Osteocyte (in vitro differentiated cells): ENCODE results near the gene CEBPE. TPM values are rescaled to one million over a fixed set of nuclear protein-coding genes. Genes with fewer than 3 reads are reported as not detected.

Source experiments
- DNase-seq: peaks from one replicate; pipeline ENCODE4 v3.0.0; 2021; ENCODE audit warnings: mixed read lengths; ENCODE audit not compliant: unreplicated experiment; ENCODE audit errors: extremely low spot score
- H3K27ac Mint-ChIP-seq: one replicate; pipeline ENCODE4 v1.8.0; 2021; ENCODE audit warnings: mild to moderate bottlenecking, mixed read lengths; ENCODE audit not compliant: unreplicated experiment
- H3K27me3 Mint-ChIP-seq: one replicate; pipeline ENCODE4 v1.8.0; 2021; ENCODE audit warnings: mixed read lengths; ENCODE audit not compliant: unreplicated experiment
- H3K36me3 Mint-ChIP-seq: one replicate; pipeline ENCODE4 v1.8.0; 2021; ENCODE audit warnings: mixed read lengths; ENCODE audit not compliant: unreplicated experiment
- H3K4me1 Mint-ChIP-seq: one replicate; pipeline ENCODE4 v1.8.0; 2021; ENCODE audit warnings: mixed read lengths; ENCODE audit not compliant: unreplicated experiment
- H3K4me3 Mint-ChIP-seq: one replicate; pipeline ENCODE4 v1.8.0; 2021; ENCODE audit warnings: mild to moderate bottlenecking, moderate library complexity, mixed read lengths; ENCODE audit not compliant: unreplicated experiment
- H3K9me3 Mint-ChIP-seq: one replicate; pipeline ENCODE4 v1.8.0; 2021; ENCODE audit warnings: mixed read lengths; ENCODE audit not compliant: unreplicated experiment
- CTCF ChIP-seq: fragments of 200-600 bp; sonication (generic); IDR thresholded peaks from 2 replicates; pipeline ENCODE4 v1.5.0; 2021; ENCODE audit warnings: antibody characterized with exemption, mild to moderate bottlenecking, moderate library complexity
- total RNA-seq: library from RNA; stranded (reverse); gene quantifications from 2 replicates; pipeline ENCODE4 v1.2.1, GENCODE V29; 2021

Gene CEBPE
- total RNA-seq, 1 donor from 2014 or later = not detected

- no peak for TF ChIP-seq CTCF
- no peak for DNase-seq
- H3K9me3 Mint-ChIP-seq = no peaks in the 10 kb centered on the region
- no peak overlapping the region for H3K4me3 Mint-ChIP-seq
- no peaks in the 10 kb centered on the region for H3K36me3 Mint-ChIP-seq
- H3K27me3 Mint-ChIP-seq = peaks cover 29% of the 10 kb centered on the region
- no peak overlapping the region for H3K27ac Mint-ChIP-seq
- peaks cover 10% of the 10 kb centered on the region for H3K4me1 Mint-ChIP-seq
Observed at GRCh38 chr14:23137813-23138535, 18.9 kb upstream of the CEBPE start.

- no peak for TF ChIP-seq CTCF
- Mint-ChIP-seq H3K4me3 (no peak overlapping the region), H3K27ac (no peak overlapping the region), H3K27me3 (peaks cover 29% of the 10 kb centered on the region), H3K9me3 (no peaks in the 10 kb centered on the region), H3K4me1 (peaks cover 9% of the 10 kb centered on the region), H3K36me3 (no peaks in the 10 kb centered on the region)
- DNase-seq = no peak
Observed at GRCh38 chr14:23137192-23137812, 18.2 kb upstream of the CEBPE start.

- DNase-seq = no peak
- peaks cover 2% of the 10 kb centered on the region for H3K4me1 Mint-ChIP-seq
- H3K27ac Mint-ChIP-seq = no peak overlapping the region
- TF ChIP-seq CTCF = no peak
- no peaks in the 10 kb centered on the region for H3K36me3 Mint-ChIP-seq
- no peak overlapping the region for H3K4me3 Mint-ChIP-seq
- H3K27me3 Mint-ChIP-seq = peaks cover 29% of the 10 kb centered on the region
- no peaks in the 10 kb centered on the region for H3K9me3 Mint-ChIP-seq
Observed at GRCh38 chr14:23136566-23137133, 17.6 kb upstream of the CEBPE start.

- H3K9me3 Mint-ChIP-seq = no peaks in the 10 kb centered on the region
- no peak for TF ChIP-seq CTCF
- H3K4me3 Mint-ChIP-seq = no peak overlapping the region
- H3K27me3 Mint-ChIP-seq = peaks cover 33% of the 10 kb centered on the region
- no peak overlapping the region for H3K27ac Mint-ChIP-seq
- DNase-seq = no peak
- no peaks in the 10 kb centered on the region for H3K4me1 Mint-ChIP-seq
- no peaks in the 10 kb centered on the region for H3K36me3 Mint-ChIP-seq
Observed at GRCh38 chr14:23132970-23133369, 13.9 kb upstream of the CEBPE start.

GRCh38 chr14:23131482-23131881 lies 12.4 kb upstream of the CEBPE start:
- Mint-ChIP-seq H3K9me3 (no peaks in the 10 kb centered on the region), H3K27ac (no peak overlapping the region), H3K4me1 (no peaks in the 10 kb centered on the region), H3K36me3 (no peaks in the 10 kb centered on the region), H3K27me3 (peaks cover 33% of the 10 kb centered on the region), H3K4me3 (no peak overlapping the region)
- no peak for TF ChIP-seq CTCF
- no peak for DNase-seq
